Panc1 (cell line): Measurements from ENCODE around the gene DPYSL5. TPM values are rescaled to one million over a fixed set of nuclear protein-coding genes. Genes with fewer than 3 reads are reported as not detected.

Source experiments
- ATAC-seq: fragments of 200-7000 bp; cut with Tn5 transposase; 2 replicates; pipeline ENCODE4 v1.9.1; 2020; ENCODE audit warnings: mild to moderate bottlenecking, moderate library complexity
- BruUV-seq: library from RNA; stranded (reverse); fragments of 400-500 nt; replicated peaks from 2 replicates; lab custom pipeline; 2021; lab: Mats Ljungman, UMichigan
- CTCF ChIA-PET: fragments of 300-600 bp; sonication (Branson Sonifier 250); formaldehyde crosslinking; loops from one replicate; lab custom pipeline; 2022; ENCODE audit warnings: antibody characterized with exemption; lab: Charles Lee
- POLR2A ChIA-PET: fragments of 300-600 bp; sonication (Branson Sonifier 250); formaldehyde crosslinking; loops from one replicate; lab custom pipeline; 2022; ENCODE audit warnings: antibody characterized with exemption; lab: Charles Lee
- DNase-seq: peaks from one replicate; pipeline ENCODE4 v3.0.0-alpha.2; 2010; ENCODE audit warnings: low read depth, low spot score
- H3K27ac ChIP-seq: 2 replicates; pipeline ENCODE4 v1.5.1; 2011; ENCODE audit warnings: mild to moderate bottlenecking, low read length, inconsistent platforms
- H3K27me3 ChIP-seq: fragments of 200-500 bp; sonication (Bioruptor generic); 2 replicates; pipeline ENCODE4 v1.6.0; 2014; ENCODE audit warnings: low read length, inconsistent platforms; ENCODE audit not compliant: control insufficient read depth, insufficient read depth
- H3K36me3 ChIP-seq: fragments of 200-500 bp; sonication (Bioruptor generic); 2 replicates; pipeline ENCODE4 v1.5.1; 2014; ENCODE audit warnings: inconsistent platforms, mild to moderate bottlenecking, low read length, moderate library complexity; ENCODE audit not compliant: control insufficient read depth, insufficient read depth
- H3K4me1 ChIP-seq: 2 replicates; pipeline ENCODE4 v1.5.1; 2011; ENCODE audit warnings: inconsistent platforms, mild to moderate bottlenecking, low read length, moderate library complexity; ENCODE audit not compliant: control insufficient read depth, insufficient read depth
- H3K4me3 ChIP-seq, 2 experiments: 2 replicates each; pipeline ENCODE4 v1.5.1; 2011 to 2012; ENCODE audit warnings: low read depth in 2 of 2, low read length in 2 of 2, mild to moderate bottlenecking in 2 of 2, inconsistent platforms in 1 of 2, moderate library complexity in 1 of 2
- H3K9me3 ChIP-seq: fragments of 200-500 bp; sonication (Bioruptor generic); 2 replicates; pipeline ENCODE4 v1.5.1; 2014; ENCODE audit warnings: low read depth, mild to moderate bottlenecking, inconsistent platforms, low read length, moderate library complexity; ENCODE audit not compliant: control insufficient read depth, insufficient read depth
- POLR2AphosphoS5 ChIP-seq: IDR thresholded peaks from 2 replicates; pipeline ENCODE4 v1.6.1; 2012; ENCODE audit warnings: mild to moderate bottlenecking, low read depth, low read length, moderate library complexity
- SIN3A ChIP-seq: IDR thresholded peaks from 2 replicates; pipeline ENCODE4 v1.6.1; 2012; ENCODE audit warnings: low read depth, mild to moderate bottlenecking, low read length, moderate library complexity, borderline replicate concordance; ENCODE audit not compliant: insufficient read depth
- TCF7L2 ChIP-seq: IDR thresholded peaks from 2 replicates; pipeline ENCODE4 v1.6.1; 2011; ENCODE audit warnings: mild to moderate bottlenecking, low read depth, low read length, inconsistent platforms
- in situ Hi-C: cut with HindIII; loops from 2 replicates; pipeline ENCODE4 v1.10.0; 2016; ENCODE audit warnings: low sequenced_read_pairs, low pct_unique_long_range_greater_than_20kb
- intact Hi-C: fragments of 100-400 bp; cut with micrococcal nuclease; formaldehyde crosslinking; loops from one replicate; pipeline ENCODE4 v1.10.0; 2022; ENCODE audit not compliant: unreplicated experiment
- total RNA-seq: library from RNA; stranded (reverse); gene quantifications from one replicate; pipeline ENCODE4 v1.2.1, GENCODE V29; 2021; ENCODE audit not compliant: unreplicated experiment
- TF ChIP-seq, protein P1 (sequence below), 2 experiments: IDR thresholded peaks; 2 replicates each; pipeline ENCODE4 v1.6.1; 2011 to 2012; ENCODE audit warnings: low read depth in 2 of 2, control low read depth in 1 of 2, low read length in 1 of 2, mild to moderate bottlenecking in 1 of 2, moderate library complexity in 1 of 2; ENCODE audit not compliant: insufficient read depth in 1 of 2
- TF ChIP-seq, protein P2 (sequence below): fragments of 450-650 bp; IDR thresholded peaks from 2 replicates; pipeline ENCODE4 v1.5.1; 2017; ENCODE audit warnings: mild to moderate bottlenecking

Gene DPYSL5
- total RNA-seq, 1 experiment from 2014 or later: 0.31 TPM

DNA sequence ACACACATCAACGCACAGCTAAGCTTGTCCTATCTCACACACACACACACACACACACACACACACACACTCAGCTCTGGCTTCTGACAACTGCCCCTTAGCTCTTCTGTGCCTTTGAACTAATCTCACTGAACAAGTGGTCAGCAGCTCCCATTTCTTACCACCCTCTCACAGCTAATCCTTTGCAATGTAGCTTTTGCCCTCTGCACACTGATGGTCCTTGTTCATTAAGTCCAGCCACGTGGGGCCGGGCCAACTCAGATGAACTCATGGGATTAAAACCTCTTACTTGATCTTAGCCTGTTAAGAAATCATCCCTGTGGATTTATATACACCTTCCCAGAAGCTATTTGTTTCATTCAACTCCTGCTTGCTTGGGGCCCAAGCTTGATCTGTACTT is 36.6 kb downstream of the DPYSL5 start:
- POLR2A ChIA-PET: interaction anchor here (0.6 kb wide), 1 partner anchor 150 kb away, joined by 4 read pairs; no protein-coding TSS in a partner anchor
- in situ Hi-C loops (no loop called here), intact Hi-C loops (no loop called here)
- CTCF ChIA-PET: interaction anchor here (0.6 to 0.7 kb wide), 2 partner anchors 26 to 38 kb away, joined by 3 to 4 read pairs; no protein-coding TSS in a partner anchor
- Histone ChIP-seq H3K27ac (no peak overlapping the region), H3K4me1 (no peaks in the 10 kb centered on the region), H3K9me3 (no peaks in the 10 kb centered on the region), H3K27me3 (peaks cover 8% of the 10 kb centered on the region), H3K36me3 (no peaks in the 10 kb centered on the region), H3K4me3 (no peak overlapping the region)
- BruUV-seq: no TSS peak
- ATAC-seq (no peak), DNase-seq (no peak)
- TF ChIP-seq TCF7L2 (no peak), SIN3A (no peak)
- TF ChIP-seq, protein P1, sequence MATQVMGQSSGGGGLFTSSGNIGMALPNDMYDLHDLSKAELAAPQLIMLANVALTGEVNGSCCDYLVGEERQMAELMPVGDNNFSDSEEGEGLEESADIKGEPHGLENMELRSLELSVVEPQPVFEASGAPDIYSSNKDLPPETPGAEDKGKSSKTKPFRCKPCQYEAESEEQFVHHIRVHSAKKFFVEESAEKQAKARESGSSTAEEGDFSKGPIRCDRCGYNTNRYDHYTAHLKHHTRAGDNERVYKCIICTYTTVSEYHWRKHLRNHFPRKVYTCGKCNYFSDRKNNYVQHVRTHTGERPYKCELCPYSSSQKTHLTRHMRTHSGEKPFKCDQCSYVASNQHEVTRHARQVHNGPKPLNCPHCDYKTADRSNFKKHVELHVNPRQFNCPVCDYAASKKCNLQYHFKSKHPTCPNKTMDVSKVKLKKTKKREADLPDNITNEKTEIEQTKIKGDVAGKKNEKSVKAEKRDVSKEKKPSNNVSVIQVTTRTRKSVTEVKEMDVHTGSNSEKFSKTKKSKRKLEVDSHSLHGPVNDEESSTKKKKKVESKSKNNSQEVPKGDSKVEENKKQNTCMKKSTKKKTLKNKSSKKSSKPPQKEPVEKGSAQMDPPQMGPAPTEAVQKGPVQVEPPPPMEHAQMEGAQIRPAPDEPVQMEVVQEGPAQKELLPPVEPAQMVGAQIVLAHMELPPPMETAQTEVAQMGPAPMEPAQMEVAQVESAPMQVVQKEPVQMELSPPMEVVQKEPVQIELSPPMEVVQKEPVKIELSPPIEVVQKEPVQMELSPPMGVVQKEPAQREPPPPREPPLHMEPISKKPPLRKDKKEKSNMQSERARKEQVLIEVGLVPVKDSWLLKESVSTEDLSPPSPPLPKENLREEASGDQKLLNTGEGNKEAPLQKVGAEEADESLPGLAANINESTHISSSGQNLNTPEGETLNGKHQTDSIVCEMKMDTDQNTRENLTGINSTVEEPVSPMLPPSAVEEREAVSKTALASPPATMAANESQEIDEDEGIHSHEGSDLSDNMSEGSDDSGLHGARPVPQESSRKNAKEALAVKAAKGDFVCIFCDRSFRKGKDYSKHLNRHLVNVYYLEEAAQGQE (IDR thresholded peaks at IDR 0.05; ENCODE audit: insufficient read depth in 1 of 2, low read depth in 2 of 2, low read length in 1 of 2): no peak

DNA sequence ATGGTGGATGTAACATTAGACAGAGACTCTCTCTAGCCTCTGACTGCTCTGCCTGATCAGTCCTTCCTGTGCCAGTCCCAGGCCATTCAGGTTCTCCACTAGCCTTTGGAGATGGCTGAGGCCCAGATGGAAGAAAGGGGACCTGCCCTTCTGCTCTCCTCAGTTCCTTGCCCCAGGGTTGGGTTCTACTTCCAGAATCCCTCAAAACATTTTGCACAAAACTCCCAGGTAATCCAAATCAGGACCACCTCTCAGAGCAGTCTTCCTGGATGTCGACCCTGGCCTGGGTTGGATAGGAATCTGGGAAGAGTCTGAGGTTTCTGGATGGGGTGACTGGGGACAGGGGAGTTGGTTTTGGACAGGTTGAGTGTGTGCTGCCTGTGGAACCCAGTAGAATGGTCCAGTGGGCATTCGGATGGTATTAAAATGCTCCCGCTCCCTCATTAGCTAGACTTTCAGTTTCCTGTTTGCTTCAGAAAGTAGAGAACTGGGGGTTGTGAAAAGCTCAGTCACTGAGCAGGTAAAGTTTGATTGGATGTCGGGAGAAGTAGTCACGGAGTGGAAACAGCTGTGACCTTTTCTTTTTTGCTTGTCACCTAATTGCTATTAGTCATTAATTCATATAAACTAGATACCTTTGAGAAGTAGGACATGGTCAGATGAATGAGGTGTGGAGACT is 37.9 kb downstream of the DPYSL5 start:
- no TSS peak for BruUV-seq
- no peak overlapping the region for H3K4me3 ChIP-seq
- POLR2A ChIA-PET: interaction anchor here (0.6 kb wide), 2 partner anchors 84 to 87 kb away, joined by 3 to 10 read pairs; no protein-coding TSS in a partner anchor
- TF ChIP-seq, protein P1 (IDR thresholded peaks at IDR 0.05; ENCODE audit: insufficient read depth in 1 of 2, low read depth in 2 of 2, low read length in 1 of 2): no peak
- TF ChIP-seq SIN3A: no peak
- TF ChIP-seq, protein P2, sequence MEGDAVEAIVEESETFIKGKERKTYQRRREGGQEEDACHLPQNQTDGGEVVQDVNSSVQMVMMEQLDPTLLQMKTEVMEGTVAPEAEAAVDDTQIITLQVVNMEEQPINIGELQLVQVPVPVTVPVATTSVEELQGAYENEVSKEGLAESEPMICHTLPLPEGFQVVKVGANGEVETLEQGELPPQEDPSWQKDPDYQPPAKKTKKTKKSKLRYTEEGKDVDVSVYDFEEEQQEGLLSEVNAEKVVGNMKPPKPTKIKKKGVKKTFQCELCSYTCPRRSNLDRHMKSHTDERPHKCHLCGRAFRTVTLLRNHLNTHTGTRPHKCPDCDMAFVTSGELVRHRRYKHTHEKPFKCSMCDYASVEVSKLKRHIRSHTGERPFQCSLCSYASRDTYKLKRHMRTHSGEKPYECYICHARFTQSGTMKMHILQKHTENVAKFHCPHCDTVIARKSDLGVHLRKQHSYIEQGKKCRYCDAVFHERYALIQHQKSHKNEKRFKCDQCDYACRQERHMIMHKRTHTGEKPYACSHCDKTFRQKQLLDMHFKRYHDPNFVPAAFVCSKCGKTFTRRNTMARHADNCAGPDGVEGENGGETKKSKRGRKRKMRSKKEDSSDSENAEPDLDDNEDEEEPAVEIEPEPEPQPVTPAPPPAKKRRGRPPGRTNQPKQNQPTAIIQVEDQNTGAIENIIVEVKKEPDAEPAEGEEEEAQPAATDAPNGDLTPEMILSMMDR: no peak
- TF ChIP-seq POLR2AphosphoS5: no peak
- TF ChIP-seq TCF7L2: no peak
- peaks cover 8% of the 10 kb centered on the region for H3K27me3 ChIP-seq
- no peaks in the 10 kb centered on the region for H3K9me3 ChIP-seq
- intact Hi-C loops: no loop called here
- no peak overlapping the region for H3K27ac ChIP-seq
- CTCF ChIA-PET: no interaction called here
- DNase-seq: no peak
- H3K36me3 ChIP-seq: no peaks in the 10 kb centered on the region
- in situ Hi-C loops: no loop called here
- ATAC-seq: no peak
- H3K4me1 ChIP-seq: no peaks in the 10 kb centered on the region
